H9 (cell line): ENCODE results near the gene CYS1. TPM values are rescaled to one million over a fixed set of nuclear protein-coding genes. Genes with fewer than 3 reads are reported as not detected.
A peak's percentile ranks its signal among the peaks of the same experiment; 100 is the strongest.

ENCODE experiments used
- DNase-seq: peaks from one replicate; pipeline ENCODE4 v3.0.0-alpha.2; 2017
- H2AFZ ChIP-seq: one replicate; pipeline ENCODE4 v1.6.1; 2013; ENCODE audit warnings: mild to moderate bottlenecking, low read length, control low read depth, moderate library complexity
- H2AK5ac ChIP-seq: 2 replicates; pipeline ENCODE4 v1.6.1; 2013; ENCODE audit warnings: low read length, control low read depth, mixed read lengths; ENCODE audit not compliant: insufficient read length
- H2BK120ac ChIP-seq: one replicate; pipeline ENCODE4 v1.6.1; 2013; ENCODE audit warnings: low read depth, mild to moderate bottlenecking, low read length, control low read depth, inconsistent platforms; ENCODE audit not compliant: poor library complexity, severe bottlenecking
- H2BK12ac ChIP-seq: 2 replicates; pipeline ENCODE4 v1.6.1; 2013; ENCODE audit warnings: low read length, control low read depth, mixed read lengths, low read depth; ENCODE audit not compliant: insufficient read length
- H2BK15ac ChIP-seq: 2 replicates; pipeline ENCODE4 v1.6.1; 2013; ENCODE audit warnings: low read depth, low read length, control low read depth
- H2BK20ac ChIP-seq: one replicate; pipeline ENCODE4 v1.6.1; 2013; ENCODE audit warnings: low read depth, mild to moderate bottlenecking, low read length, control low read depth, inconsistent platforms; ENCODE audit not compliant: poor library complexity, severe bottlenecking
- H2BK5ac ChIP-seq: 2 replicates; pipeline ENCODE4 v1.6.1; 2013; ENCODE audit warnings: low read length, control low read depth, mixed read lengths; ENCODE audit not compliant: insufficient read length
- H3K14ac ChIP-seq: 2 replicates; pipeline ENCODE4 v1.6.1; 2013; ENCODE audit warnings: low read length, control low read depth; ENCODE audit not compliant: insufficient read depth
- H3K18ac ChIP-seq: 2 replicates; pipeline ENCODE4 v1.6.1; 2013; ENCODE audit warnings: low read depth, mild to moderate bottlenecking, mixed read lengths, low read length, control low read depth; ENCODE audit not compliant: insufficient read length
- H3K23ac ChIP-seq: 2 replicates; pipeline ENCODE4 v1.6.1; 2013; ENCODE audit warnings: low read length, control low read depth, mixed read lengths, low read depth; ENCODE audit not compliant: insufficient read length
- H3K23me2 ChIP-seq: 2 replicates; pipeline ENCODE4 v1.6.1; 2013; ENCODE audit warnings: low read depth, mild to moderate bottlenecking, mixed read lengths, low read length, control low read depth; ENCODE audit not compliant: insufficient read length, poor library complexity, severe bottlenecking
- H3K27ac ChIP-seq: 2 replicates; pipeline ENCODE4 v1.5.1; 2013; ENCODE audit warnings: low read length, control low read depth, mixed read lengths, low read depth; ENCODE audit not compliant: insufficient read length
- H3K27me3 ChIP-seq: 2 replicates; pipeline ENCODE4 v1.6.1; 2013; ENCODE audit warnings: low read length, control low read depth, inconsistent platforms; ENCODE audit not compliant: insufficient read depth
- H3K4ac ChIP-seq: 2 replicates; pipeline ENCODE4 v1.6.1; 2013; ENCODE audit warnings: low read depth, mild to moderate bottlenecking, control low read depth, inconsistent platforms, low read length, moderate library complexity
- H3K4me1 ChIP-seq: 2 replicates; pipeline ENCODE4 v1.6.1; 2013; ENCODE audit warnings: low read length, control low read depth, inconsistent platforms; ENCODE audit not compliant: insufficient read depth
- H3K4me2 ChIP-seq: 2 replicates; pipeline ENCODE4 v1.6.1; 2013; ENCODE audit warnings: low read length, control low read depth, mixed read lengths; ENCODE audit not compliant: insufficient read length, insufficient read depth
- H3K56ac ChIP-seq: 2 replicates; pipeline ENCODE4 v1.6.1; 2013; ENCODE audit warnings: low read depth, mild to moderate bottlenecking, mixed read lengths, low read length, control low read depth; ENCODE audit not compliant: insufficient read length
- H3K79me1 ChIP-seq: 2 replicates; pipeline ENCODE4 v1.6.1; 2013; ENCODE audit warnings: low read depth, mild to moderate bottlenecking, moderate library complexity, low read length, control low read depth, inconsistent platforms; ENCODE audit not compliant: insufficient read depth, poor library complexity, severe bottlenecking
- H3K79me2 ChIP-seq: 2 replicates; pipeline ENCODE4 v1.6.1; 2013; ENCODE audit warnings: low read length, control low read depth, inconsistent platforms; ENCODE audit not compliant: insufficient read depth
- H3K9ac ChIP-seq: 2 replicates; pipeline ENCODE4 v1.6.1; 2013; ENCODE audit warnings: low read length, control low read depth, mixed read lengths; ENCODE audit not compliant: insufficient read length; ENCODE audit errors: extremely low read depth
- H3K9me3 ChIP-seq: one replicate; pipeline ENCODE4 v1.6.1; 2013; ENCODE audit warnings: low read depth, low read length, inconsistent platforms; ENCODE audit not compliant: control insufficient read depth
- H3T11ph ChIP-seq: one replicate; pipeline ENCODE4 v1.6.1; 2013; ENCODE audit warnings: mild to moderate bottlenecking, low read length, control low read depth, inconsistent platforms
- H4K20me1 ChIP-seq: one replicate; pipeline ENCODE4 v1.6.1; 2013; ENCODE audit not compliant: control insufficient read depth, insufficient read length, insufficient read depth
- H4K5ac ChIP-seq: 2 replicates; pipeline ENCODE4 v1.6.1; 2013; ENCODE audit warnings: low read depth, mild to moderate bottlenecking, mixed read lengths, low read length, control low read depth; ENCODE audit not compliant: insufficient read length
- H4K8ac ChIP-seq: replicated peaks from 2 replicates; pipeline ENCODE4 v1.6.1; 2013; ENCODE audit warnings: low read length, control low read depth, mixed read lengths, low read depth; ENCODE audit not compliant: insufficient read length
- H4K91ac ChIP-seq: 2 replicates; pipeline ENCODE4 v1.6.1; 2013; ENCODE audit warnings: low read depth, mild to moderate bottlenecking, moderate library complexity, mixed read lengths, low read length, control low read depth; ENCODE audit not compliant: insufficient read length
- H3K27ac Mint-ChIP-seq, 3 experiments: 2 replicates in 2 of 3; 3 replicates in 1 of 3; pipeline ENCODE4 v1.8.0; 2020 to 2021; ENCODE audit warnings: mixed read lengths in 3 of 3, mild to moderate bottlenecking in 1 of 3, moderate library complexity in 1 of 3
- H3K27me3 Mint-ChIP-seq: 2 replicates; pipeline ENCODE4 v1.8.0; 2021; ENCODE audit warnings: low read depth, mild to moderate bottlenecking, moderate library complexity, mixed read lengths
- H3K36me3 Mint-ChIP-seq, 3 experiments: 2 replicates in 2 of 3; 3 replicates in 1 of 3; pipeline ENCODE4 v1.8.0; 2020 to 2021; ENCODE audit warnings: low read depth in 3 of 3, mixed read lengths in 3 of 3; ENCODE audit not compliant: insufficient read depth in 1 of 3
- H3K4me1 Mint-ChIP-seq, 2 experiments: 2 replicates each; pipeline ENCODE4 v1.8.0; 2020; ENCODE audit warnings: mixed read lengths in 2 of 2
- H3K4me3 Mint-ChIP-seq, 2 experiments: 2 replicates in 1 of 2; 3 replicates in 1 of 2; pipeline ENCODE4 v1.8.0; 2020 to 2021; ENCODE audit warnings: mild to moderate bottlenecking in 2 of 2, mixed read lengths in 2 of 2, moderate library complexity in 1 of 2
- H3K9me3 Mint-ChIP-seq, 2 experiments: 2 replicates in 1 of 2; 3 replicates in 1 of 2; pipeline ENCODE4 v1.8.0; 2020; ENCODE audit warnings: mild to moderate bottlenecking in 2 of 2, mixed read lengths in 2 of 2, moderate library complexity in 1 of 2
- WGBS: extraction: QIAGEN DNeasy Blood & Tissue Kit; methylation state at CpG from one replicate; pipeline ENCODE4 v1.1.7; 2013; ENCODE audit warnings: missing lambda C conversion rate, low lambda C conversion rate, mixed read lengths; ENCODE audit not compliant: insufficient read length; ENCODE audit errors: extremely low coverage; 5-methylcytosine and 5-hydroxymethylcytosine counted together
- total RNA-seq: library from RNA; stranded (reverse); gene quantifications from 2 replicates; pipeline ENCODE4 v1.2.1, GENCODE V29; 2021
- TF ChIP-seq, protein P1 (sequence below): fragments of 200-600 bp; sonication (generic); conservative IDR thresholded peaks from 3 replicates; pipeline ENCODE4 v1.8.0; 2021; ENCODE audit warnings: antibody characterized with exemption, mild to moderate bottlenecking

Gene CYS1
- total RNA-seq, 1 experiment from 2014 or later: 0.35 TPM

DNA sequence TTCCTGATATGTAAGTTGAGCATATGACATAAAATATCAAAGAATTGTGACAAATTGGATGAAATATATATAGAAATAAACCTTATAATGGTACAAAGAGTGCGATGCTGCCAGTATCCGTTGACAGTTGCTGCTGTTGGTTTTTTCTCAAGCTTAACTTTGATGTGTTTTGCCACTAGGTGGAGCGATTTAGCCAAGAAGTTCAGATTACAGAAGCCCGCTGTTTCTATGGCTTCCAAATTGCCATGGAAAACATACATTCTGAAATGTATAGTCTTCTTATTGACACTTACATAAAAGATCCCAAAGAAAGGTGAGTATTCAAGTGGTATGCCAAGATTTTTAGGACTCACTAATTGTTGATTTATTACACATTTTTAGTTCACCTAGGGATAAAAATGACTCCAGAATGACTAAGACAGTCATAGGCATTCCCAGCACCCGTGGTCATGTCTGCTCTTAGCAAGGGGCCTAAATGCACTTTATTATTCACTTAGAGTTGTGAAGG, 44.4 kb upstream of the CYS1 start:
- no peak overlapping the region for H4K8ac ChIP-seq
- no peaks in the 10 kb centered on the region for H3K4me1 ChIP-seq
- Mint-ChIP-seq H3K4me3 (peak overlapping the region; percentile 88 to 96), H3K36me3 (peaks cover 52 to 66% (median 64%) of the 10 kb centered on the region in 3 experiments), H3K4me1 (peaks cover 36 to 40% of the 10 kb centered on the region in 2 experiments), H3K27me3 (no peaks in the 10 kb centered on the region), H3K27ac (0 out of 7 replicates have a peak overlapping the region, but pooled peaks of 1 of the 3 experiments have one; percentile 86), H3K9me3 (no peaks in the 10 kb centered on the region; a peak in 1 of 5 replicates)
- H2AFZ ChIP-seq: no peak overlapping the region
- H4K5ac ChIP-seq: no peak overlapping the region
- no peak overlapping the region for H3K23ac ChIP-seq
- H3K27me3 ChIP-seq: no peaks in the 10 kb centered on the region
- no peak overlapping the region for H3K9ac ChIP-seq
- no peaks in the 10 kb centered on the region for H3K9me3 ChIP-seq
- no peak overlapping the region for H2BK20ac ChIP-seq
- no peak overlapping the region for H3K18ac ChIP-seq
- H3K27ac ChIP-seq: no peak overlapping the region
- peaks cover 6% of the 10 kb centered on the region; the same call in 1 of the 2 replicates for H3K79me2 ChIP-seq
- no peak overlapping the region for H3K4ac ChIP-seq
- H3K23me2 ChIP-seq: peaks cover 27% of the 10 kb centered on the region
- WGBS: no CpG with 5 or more reads among the region's 5 CpGs
- no peak overlapping the region for H3T11ph ChIP-seq
- no peak overlapping the region for H3K56ac ChIP-seq
- H2BK5ac ChIP-seq: no peak overlapping the region
- peak overlapping the region; percentile 74 for H3K4me2 ChIP-seq
- H2BK12ac ChIP-seq: no peak overlapping the region
- no peak overlapping the region for H4K91ac ChIP-seq
- DNase-seq: no peak
- H4K20me1 ChIP-seq: no peaks in the 10 kb centered on the region
- TF ChIP-seq, protein P1, sequence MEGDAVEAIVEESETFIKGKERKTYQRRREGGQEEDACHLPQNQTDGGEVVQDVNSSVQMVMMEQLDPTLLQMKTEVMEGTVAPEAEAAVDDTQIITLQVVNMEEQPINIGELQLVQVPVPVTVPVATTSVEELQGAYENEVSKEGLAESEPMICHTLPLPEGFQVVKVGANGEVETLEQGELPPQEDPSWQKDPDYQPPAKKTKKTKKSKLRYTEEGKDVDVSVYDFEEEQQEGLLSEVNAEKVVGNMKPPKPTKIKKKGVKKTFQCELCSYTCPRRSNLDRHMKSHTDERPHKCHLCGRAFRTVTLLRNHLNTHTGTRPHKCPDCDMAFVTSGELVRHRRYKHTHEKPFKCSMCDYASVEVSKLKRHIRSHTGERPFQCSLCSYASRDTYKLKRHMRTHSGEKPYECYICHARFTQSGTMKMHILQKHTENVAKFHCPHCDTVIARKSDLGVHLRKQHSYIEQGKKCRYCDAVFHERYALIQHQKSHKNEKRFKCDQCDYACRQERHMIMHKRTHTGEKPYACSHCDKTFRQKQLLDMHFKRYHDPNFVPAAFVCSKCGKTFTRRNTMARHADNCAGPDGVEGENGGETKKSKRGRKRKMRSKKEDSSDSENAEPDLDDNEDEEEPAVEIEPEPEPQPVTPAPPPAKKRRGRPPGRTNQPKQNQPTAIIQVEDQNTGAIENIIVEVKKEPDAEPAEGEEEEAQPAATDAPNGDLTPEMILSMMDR: peak; percentile 76
- no peak overlapping the region for H3K14ac ChIP-seq
- H2BK15ac ChIP-seq: no peak overlapping the region
- peaks cover 2% of the 10 kb centered on the region for H3K79me1 ChIP-seq
- no peak overlapping the region for H2AK5ac ChIP-seq
- no peak overlapping the region for H2BK120ac ChIP-seq
